OCI-LY7 (cell line): ENCODE data around the gene WNK4.

ENCODE experiments used
- CTCF ChIP-seq: fragments of 200-600 bp; sonication (generic); conservative IDR thresholded peaks from 2 replicates; pipeline ENCODE4 v1.5.1; 2014; ENCODE audit warnings: mild to moderate bottlenecking, antibody characterized with exemption, low read length, moderate library complexity, mixed read lengths
- EZH2phosphoT487 ChIP-seq: fragments of 200-600 bp; sonication (generic); IDR thresholded peaks from 2 replicates; pipeline ENCODE4 v1.6.1; 2018; ENCODE audit warnings: low read depth, borderline replicate concordance, mild to moderate bottlenecking, mixed run types, antibody characterized with exemption, low read length, moderate library complexity, mixed read lengths

- no peak for TF ChIP-seq CTCF
- TF ChIP-seq EZH2phosphoT487: no peak
Observed at GRCh38 chr17:42830971-42831370, 50.6 kb downstream of the WNK4 start.
